ENCODE data around the gene SH3RF1.

DNA sequence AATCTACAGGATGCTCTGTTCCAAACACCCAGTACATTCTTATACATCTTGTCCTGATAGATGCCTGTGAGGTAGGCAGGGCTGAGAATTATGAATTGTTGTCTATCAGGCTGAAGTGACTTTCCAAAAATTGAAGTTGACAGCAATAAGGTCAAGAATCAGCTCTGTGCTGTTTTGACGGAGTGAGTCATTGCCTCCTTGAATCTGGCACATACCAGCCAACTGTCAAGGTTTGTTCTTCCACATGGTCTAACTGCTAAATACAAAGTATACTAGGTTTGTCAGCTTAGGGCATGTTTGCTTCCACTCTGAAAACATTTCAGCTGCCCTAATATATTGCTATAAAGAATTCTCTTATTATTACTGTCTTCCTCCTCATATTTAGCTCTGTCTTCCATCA lies 32.3 kb downstream of the SH3RF1 start:
- TF ChIP-seq CTCF (IDR thresholded peaks at IDR 0.05 in 2 of 3, conservative IDR thresholded peaks at IDR 0.05 in 1 of 3; ENCODE audit: control insufficient read depth in 2 of 3, extremely low read depth in 1 of 3, insufficient read depth in 1 of 3, low read depth in 3 of 3, low read length in 3 of 3) = no peak
- TF ChIP-seq HDAC2 (IDR thresholded peaks at IDR 0.05) = no peak
- no peak for TF ChIP-seq SREBF1 (IDR thresholded peaks at IDR 0.05; ENCODE audit: low read length)
- TF ChIP-seq, protein P1, sequence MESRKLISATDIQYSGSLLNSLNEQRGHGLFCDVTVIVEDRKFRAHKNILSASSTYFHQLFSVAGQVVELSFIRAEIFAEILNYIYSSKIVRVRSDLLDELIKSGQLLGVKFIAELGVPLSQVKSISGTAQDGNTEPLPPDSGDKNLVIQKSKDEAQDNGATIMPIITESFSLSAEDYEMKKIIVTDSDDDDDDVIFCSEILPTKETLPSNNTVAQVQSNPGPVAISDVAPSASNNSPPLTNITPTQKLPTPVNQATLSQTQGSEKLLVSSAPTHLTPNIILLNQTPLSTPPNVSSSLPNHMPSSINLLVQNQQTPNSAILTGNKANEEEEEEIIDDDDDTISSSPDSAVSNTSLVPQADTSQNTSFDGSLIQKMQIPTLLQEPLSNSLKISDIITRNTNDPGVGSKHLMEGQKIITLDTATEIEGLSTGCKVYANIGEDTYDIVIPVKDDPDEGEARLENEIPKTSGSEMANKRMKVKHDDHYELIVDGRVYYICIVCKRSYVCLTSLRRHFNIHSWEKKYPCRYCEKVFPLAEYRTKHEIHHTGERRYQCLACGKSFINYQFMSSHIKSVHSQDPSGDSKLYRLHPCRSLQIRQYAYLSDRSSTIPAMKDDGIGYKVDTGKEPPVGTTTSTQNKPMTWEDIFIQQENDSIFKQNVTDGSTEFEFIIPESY (IDR thresholded peaks at IDR 0.05) = no peak
- no peak for TF ChIP-seq BRCA1 (IDR thresholded peaks at IDR 0.05; ENCODE audit: low read depth, low read length)
- no peak for TF ChIP-seq MYC (IDR thresholded peaks at IDR 0.05; ENCODE audit: insufficient read depth, insufficient read length, insufficient replicate concordance, low read length, severe bottlenecking)
- no peak for TF ChIP-seq JUND (IDR thresholded peaks at IDR 0.05; ENCODE audit: low read depth, low read length)
- no peak for TF ChIP-seq YY1 (IDR thresholded peaks at IDR 0.05; ENCODE audit: low read depth, low read length)

Measured in GM12878 (cell line).